Keratinocyte (primary cell): ENCODE measurements around the gene NUDT2. TPM values are rescaled to one million over a fixed set of nuclear protein-coding genes. Genes with fewer than 3 reads are reported as not detected.

Experiments used
- DNase-seq: peaks from one replicate; pipeline ENCODE4 v3.0.0-alpha.2; 2011; ENCODE audit warnings: low read depth, missing footprints, low spot score
- FAIRE-seq: peaks from 2 replicates; lab custom pipeline; 2011; peaks lifted over from hg19 to GRCh38; lab: Jason Lieb, UNC
- H2AFZ ChIP-seq: 2 replicates; pipeline ENCODE4 v1.6.0; 2012; ENCODE audit warnings: low read length, control low read depth, inconsistent platforms; ENCODE audit not compliant: control insufficient read depth
- H3K27ac ChIP-seq: 2 replicates; pipeline ENCODE4 v1.5.1; 2011; ENCODE audit warnings: low read length; ENCODE audit not compliant: control insufficient read depth, insufficient read depth
- H3K27me3 ChIP-seq: 3 replicates; pipeline ENCODE4 v1.6.0; 2011; ENCODE audit warnings: low read length; ENCODE audit not compliant: control insufficient read depth, insufficient read depth; ENCODE audit errors: extremely low read depth
- H3K36me3 ChIP-seq, 2 experiments: 2 replicates in 1 of 2; 3 replicates in 1 of 2; pipeline ENCODE4 v1.5.1; 2011; ENCODE audit warnings: low read length in 2 of 2, mild to moderate bottlenecking in 1 of 2; ENCODE audit not compliant: control insufficient read depth in 2 of 2, insufficient read depth in 2 of 2; ENCODE audit errors: extremely low read depth in 1 of 2
- H3K4me1 ChIP-seq: 3 replicates; pipeline ENCODE4 v1.5.1; 2011; ENCODE audit warnings: low read length; ENCODE audit not compliant: control insufficient read depth, insufficient read depth; ENCODE audit errors: extremely low read depth
- H3K4me2 ChIP-seq: 3 replicates; pipeline ENCODE4 v1.6.0; 2011; ENCODE audit warnings: low read depth, low read length; ENCODE audit not compliant: control insufficient read depth, insufficient read depth; ENCODE audit errors: extremely low read depth
- H3K4me3 ChIP-seq, 3 experiments: fragments of 200-600 bp in 1 of 3; sonication (generic) in 1 of 3; 2 replicates in 2 of 3; 3 replicates in 1 of 3; pipeline ENCODE4 v1.5.1; 2011 to 2016; ENCODE audit warnings: low read length in 3 of 3, mild to moderate bottlenecking in 3 of 3, control low read depth in 2 of 3, inconsistent platforms in 1 of 3, low read depth in 1 of 3, mixed read lengths in 1 of 3, mixed run types in 1 of 3, moderate library complexity in 1 of 3; ENCODE audit not compliant: control insufficient read depth in 2 of 3, insufficient read depth in 2 of 3; ENCODE audit errors: extremely low read depth in 1 of 3
- H3K79me2 ChIP-seq: 2 replicates; pipeline ENCODE4 v1.6.0; 2012; ENCODE audit warnings: low read length; ENCODE audit not compliant: control insufficient read depth, insufficient read depth
- H3K9ac ChIP-seq: 3 replicates; pipeline ENCODE4 v1.6.0; 2011; ENCODE audit warnings: low read length; ENCODE audit not compliant: control insufficient read depth, insufficient read depth; ENCODE audit errors: extremely low read depth
- H3K9me1 ChIP-seq: 3 replicates; pipeline ENCODE4 v1.6.0; 2011; ENCODE audit warnings: low read length; ENCODE audit not compliant: control insufficient read depth, insufficient read depth; ENCODE audit errors: extremely low read depth
- H3K9me3 ChIP-seq: 2 replicates; pipeline ENCODE4 v1.5.1; 2012; ENCODE audit warnings: low read depth, low read length; ENCODE audit not compliant: control insufficient read depth
- H4K20me1 ChIP-seq: 3 replicates; pipeline ENCODE4 v1.6.0; 2011; ENCODE audit warnings: low read length; ENCODE audit not compliant: control insufficient read depth, insufficient read depth; ENCODE audit errors: extremely low read depth
- EZH2 ChIP-seq: IDR thresholded peaks from one replicate; pipeline ENCODE4 v1.6.1; 2012; ENCODE audit warnings: inconsistent platforms, mild to moderate bottlenecking, low read length, moderate library complexity
- dilution Hi-C: fragments of 300-500 bp; cut with MboI; formaldehyde crosslinking; loops from one replicate; pipeline ENCODE4 v1.7.0; 2020; ENCODE audit warnings: low sequenced_read_pairs; ENCODE audit not compliant: extremely low pct_ligation_motif_present
- polyA plus RNA-seq, 5 experiments: library from polyadenylated mRNA; depleted of rRNA in 3 of 5; stranded (reverse) in 3 of 5; stranded (forward) in 1 of 5; unstranded in 1 of 5; fragments of >200 nt; gene quantifications; 1 replicate in 1 of 5; 2 replicates in 3 of 5; 3 replicates in 1 of 5; pipeline versions ENCODE4 v1.2.1 to v1.2.3, GENCODE V29; 2011 to 2012; ENCODE audit warnings: missing spikeins in 2 of 5, low read depth in 1 of 5, low replicate concordance in 1 of 5
- TF ChIP-seq, protein P1 (sequence below), 3 experiments: IDR thresholded peaks in 1 of 3; conservative IDR thresholded peaks in 1 of 3; optimal IDR thresholded peaks in 1 of 3; 2 replicates in 2 of 3; 3 replicates in 1 of 3; pipeline versions ENCODE3 to v1.5.1; 2011; ENCODE audit warnings: low read length in 3 of 3, mild to moderate bottlenecking in 3 of 3, moderate library complexity in 2 of 3, control low read depth in 1 of 3, inconsistent platforms in 1 of 3; ENCODE audit not compliant: insufficient read depth in 2 of 3; ENCODE audit errors: extremely low read depth in 1 of 3

The NUDT2 gene
- polyA plus RNA-seq, 1 donor (not counting 4 experiments of a cell fraction or from before 2014, with no cell fraction given) = 33.4 TPM

DNA sequence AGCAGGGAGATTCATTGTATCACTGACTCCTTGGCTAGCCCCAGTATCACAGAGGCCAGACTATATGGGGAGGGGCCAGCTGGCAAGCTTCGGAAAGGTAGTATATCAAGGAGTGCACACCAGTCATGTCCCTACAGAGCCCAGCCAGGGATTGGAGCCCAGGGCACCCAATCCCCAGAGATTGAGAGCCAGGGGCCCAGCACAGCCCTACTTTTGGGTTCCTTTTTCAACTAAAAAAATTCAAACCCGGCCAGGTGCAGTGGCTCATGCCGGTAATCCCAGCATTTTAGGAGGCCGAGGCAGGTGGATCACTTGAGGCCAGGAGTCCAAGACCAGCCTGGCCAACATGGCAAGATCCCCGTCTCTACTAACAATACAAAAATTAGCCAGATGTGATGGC, 52.7 kb downstream of the NUDT2 start:
- FAIRE-seq (no peak), DNase-seq (no peak)
- Histone ChIP-seq H3K4me2 (no peak overlapping the region), H4K20me1 (no peaks in the 10 kb centered on the region), H3K4me1 (peaks cover 17% of the 10 kb centered on the region), H3K9me3 (no peaks in the 10 kb centered on the region), H3K27ac (no peak overlapping the region), H3K4me3 (no peak overlapping the region), H2AFZ (no peak overlapping the region), H3K79me2 (no peaks in the 10 kb centered on the region), H3K9me1 (no peaks in the 10 kb centered on the region), H3K36me3 (no peaks in the 10 kb centered on the region), H3K9ac (no peak overlapping the region), H3K27me3 (peaks cover 18% of the 10 kb centered on the region)
- dilution Hi-C loops = no loop called here
- TF ChIP-seq, protein P1, sequence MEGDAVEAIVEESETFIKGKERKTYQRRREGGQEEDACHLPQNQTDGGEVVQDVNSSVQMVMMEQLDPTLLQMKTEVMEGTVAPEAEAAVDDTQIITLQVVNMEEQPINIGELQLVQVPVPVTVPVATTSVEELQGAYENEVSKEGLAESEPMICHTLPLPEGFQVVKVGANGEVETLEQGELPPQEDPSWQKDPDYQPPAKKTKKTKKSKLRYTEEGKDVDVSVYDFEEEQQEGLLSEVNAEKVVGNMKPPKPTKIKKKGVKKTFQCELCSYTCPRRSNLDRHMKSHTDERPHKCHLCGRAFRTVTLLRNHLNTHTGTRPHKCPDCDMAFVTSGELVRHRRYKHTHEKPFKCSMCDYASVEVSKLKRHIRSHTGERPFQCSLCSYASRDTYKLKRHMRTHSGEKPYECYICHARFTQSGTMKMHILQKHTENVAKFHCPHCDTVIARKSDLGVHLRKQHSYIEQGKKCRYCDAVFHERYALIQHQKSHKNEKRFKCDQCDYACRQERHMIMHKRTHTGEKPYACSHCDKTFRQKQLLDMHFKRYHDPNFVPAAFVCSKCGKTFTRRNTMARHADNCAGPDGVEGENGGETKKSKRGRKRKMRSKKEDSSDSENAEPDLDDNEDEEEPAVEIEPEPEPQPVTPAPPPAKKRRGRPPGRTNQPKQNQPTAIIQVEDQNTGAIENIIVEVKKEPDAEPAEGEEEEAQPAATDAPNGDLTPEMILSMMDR (optimal IDR thresholded peaks at IDR 0.05 in 1 of 3, IDR thresholded peaks at IDR 0.05 in 1 of 3, conservative IDR thresholded peaks at IDR 0.05 in 1 of 3; ENCODE audit: extremely low read depth in 1 of 3, insufficient read depth in 2 of 3, low read length in 3 of 3) = no peak
- no peak for TF ChIP-seq EZH2

DNA sequence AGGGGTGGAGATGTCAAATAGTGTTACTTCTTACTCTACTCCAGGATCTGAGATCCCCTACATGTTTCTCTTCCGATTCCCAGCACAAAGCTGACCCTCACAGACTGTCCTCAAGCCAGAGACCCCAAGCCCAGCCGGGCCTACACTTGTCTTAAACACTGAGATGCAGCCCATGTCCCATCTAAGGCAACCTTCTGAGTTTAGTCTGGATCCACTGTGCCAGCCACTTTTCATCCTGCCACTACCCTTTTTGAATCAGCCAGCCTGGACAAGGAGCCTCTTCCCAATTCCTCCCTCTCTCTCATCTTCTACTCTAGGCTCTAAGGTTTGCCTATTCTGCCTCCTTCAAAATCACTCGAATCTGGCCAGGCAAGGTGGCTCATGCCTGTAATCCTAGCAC, 53.5 kb downstream of the NUDT2 start:
- no peak for DNase-seq
- Histone ChIP-seq H4K20me1 (no peaks in the 10 kb centered on the region), H3K79me2 (no peaks in the 10 kb centered on the region), H3K27me3 (peaks cover 18% of the 10 kb centered on the region), H3K27ac (no peak overlapping the region), H3K9me3 (no peaks in the 10 kb centered on the region), H2AFZ (no peak overlapping the region), H3K9me1 (no peaks in the 10 kb centered on the region), H3K4me1 (peaks cover 11% of the 10 kb centered on the region), H3K4me3 (no peak overlapping the region), H3K36me3 (no peaks in the 10 kb centered on the region), H3K9ac (no peak overlapping the region), H3K4me2 (no peak overlapping the region)
- no peak for FAIRE-seq
- dilution Hi-C loops = no loop called here
- TF ChIP-seq EZH2 = no peak

GRCh38 chr9:34383904-34384303, 54.5 kb downstream of the NUDT2 start:
- Histone ChIP-seq H3K4me1 (peaks cover 11% of the 10 kb centered on the region), H3K9ac (no peak overlapping the region), H3K79me2 (no peaks in the 10 kb centered on the region), H3K36me3 (no peaks in the 10 kb centered on the region), H4K20me1 (no peaks in the 10 kb centered on the region), H3K9me3 (no peaks in the 10 kb centered on the region), H3K4me3 (no peak overlapping the region), H3K9me1 (no peaks in the 10 kb centered on the region), H2AFZ (no peak overlapping the region), H3K4me2 (no peak overlapping the region), H3K27me3 (peaks cover 18% of the 10 kb centered on the region), H3K27ac (no peak overlapping the region)
- dilution Hi-C loops = no loop called here
- no peak for FAIRE-seq
- no peak for DNase-seq
- TF ChIP-seq, protein P1 (optimal IDR thresholded peaks at IDR 0.05 in 1 of 3, IDR thresholded peaks at IDR 0.05 in 1 of 3, conservative IDR thresholded peaks at IDR 0.05 in 1 of 3; ENCODE audit: extremely low read depth in 1 of 3, insufficient read depth in 2 of 3, low read length in 3 of 3) = no peak
- TF ChIP-seq EZH2 = no peak
